HEK293 (cell line): Measurements from ENCODE around the gene SCGB3A2.

Source experiments
- CTCF ChIA-PET: fragments of 350-600 bp; formaldehyde crosslinking; extraction: SDS; loops from one replicate; lab custom pipeline; 2021; ENCODE audit warnings: antibody characterized with exemption; lab: Yijun Ruan, JAX
- POLR2A ChIA-PET: fragments of 300-600 bp; formaldehyde crosslinking; extraction: SDS; loops from one replicate; lab custom pipeline; 2020; ENCODE audit warnings: antibody characterized with exemption, inconsistent platforms; lab: Yijun Ruan, JAX
- H3K27ac ChIP-seq: fragments of 200-500 bp; sonication (Bioruptor generic); 2 replicates; pipeline ENCODE4 v1.5.1; 2014; ENCODE audit warnings: low read depth, low read length, control low read depth, inconsistent platforms; ENCODE audit errors: extremely low read depth
- H3K36me3 ChIP-seq, 2 experiments: fragments of 200-500 bp in 1 of 2; sonication (Bioruptor generic) in 1 of 2; 1 replicate in 1 of 2; 2 replicates in 1 of 2; pipeline ENCODE4 v1.5.1; 2014 to 2017; ENCODE audit warnings: inconsistent platforms in 2 of 2, low read length in 2 of 2; ENCODE audit not compliant: control insufficient read depth in 2 of 2, insufficient read depth in 1 of 2
- H3K4me1 ChIP-seq: fragments of 200-500 bp; sonication (Bioruptor generic); 2 replicates; pipeline ENCODE4 v1.5.1; 2014; ENCODE audit warnings: mild to moderate bottlenecking, low read length, inconsistent platforms; ENCODE audit not compliant: control insufficient read depth, insufficient read depth
- H3K4me3 ChIP-seq: 2 replicates; pipeline ENCODE4 v1.5.1; 2011; ENCODE audit warnings: low read depth, mild to moderate bottlenecking, control low read depth, low read length, moderate library complexity
- H3K9me3 ChIP-seq: fragments of 200-500 bp; sonication (Bioruptor generic); 2 replicates; pipeline ENCODE4 v1.5.1; 2014; ENCODE audit warnings: low read depth, low read length, inconsistent platforms; ENCODE audit not compliant: control insufficient read depth, insufficient read depth
- KLF7 ChIP-seq: fragments of 450-650 bp; formaldehyde crosslinking; IDR thresholded peaks from 2 replicates; pipeline ENCODE4 v1.5.1; 2016; ENCODE audit warnings: missing biosample characterization, missing genetic modification characterization, borderline replicate concordance
- KLF9 ChIP-seq: fragments of 450-650 bp; formaldehyde crosslinking; IDR thresholded peaks from 2 replicates; pipeline ENCODE4 v1.5.1; 2016; ENCODE audit warnings: missing biosample characterization, missing genetic modification characterization, low read depth
- OVOL3 ChIP-seq: fragments of 450-650 bp; formaldehyde crosslinking; IDR thresholded peaks from 2 replicates; pipeline ENCODE4 v1.5.1; 2016; ENCODE audit warnings: missing biosample characterization, missing genetic modification characterization
- SCRT1 ChIP-seq: fragments of 450-650 bp; formaldehyde crosslinking; IDR thresholded peaks from 2 replicates; pipeline ENCODE4 v1.5.1; 2016; ENCODE audit warnings: missing biosample characterization, missing genetic modification characterization, borderline replicate concordance
- SP7 ChIP-seq: fragments of 450-650 bp; formaldehyde crosslinking; IDR thresholded peaks from 2 replicates; pipeline ENCODE4 v1.5.1; 2016; ENCODE audit warnings: missing biosample characterization, missing genetic modification characterization
- WT1 ChIP-seq: fragments of 450-650 bp; formaldehyde crosslinking; IDR thresholded peaks from 2 replicates; pipeline ENCODE4 v1.5.1; 2016; ENCODE audit warnings: missing biosample characterization, missing genetic modification characterization
- YY2 ChIP-seq: fragments of 450-650 bp; formaldehyde crosslinking; IDR thresholded peaks from 2 replicates; pipeline ENCODE4 v1.5.1; 2016; ENCODE audit warnings: missing biosample characterization, missing genetic modification characterization
- ZBTB1 ChIP-seq: fragments of 450-650 bp; formaldehyde crosslinking; IDR thresholded peaks from 2 replicates; pipeline ENCODE4 v1.5.1; 2016; ENCODE audit warnings: missing biosample characterization, missing genetic modification characterization
- ZFHX2 ChIP-seq: fragments of 450-650 bp; formaldehyde crosslinking; conservative IDR thresholded peaks from 2 replicates; pipeline ENCODE4 v1.5.1; 2016; ENCODE audit warnings: missing biosample characterization, missing genetic modification characterization
- ZNF214 ChIP-seq: fragments of 450-650 bp; formaldehyde crosslinking; IDR thresholded peaks from 2 replicates; pipeline ENCODE4 v1.5.1; 2017; ENCODE audit warnings: missing biosample characterization, mild to moderate bottlenecking, missing genetic modification characterization, borderline replicate concordance
- ZNF266 ChIP-seq: fragments of 450-650 bp; formaldehyde crosslinking; IDR thresholded peaks from 2 replicates; pipeline ENCODE4 v1.5.1; 2016; ENCODE audit warnings: missing biosample characterization, missing genetic modification characterization, low read depth
- ZNF292 ChIP-seq: fragments of 450-650 bp; formaldehyde crosslinking; IDR thresholded peaks from 2 replicates; pipeline ENCODE4 v1.5.1; 2016; ENCODE audit warnings: low read depth, missing biosample characterization, missing genetic modification characterization, borderline replicate concordance
- ZNF341 ChIP-seq: fragments of 450-650 bp; formaldehyde crosslinking; IDR thresholded peaks from 2 replicates; pipeline ENCODE4; 2016; ENCODE audit warnings: low read depth, missing biosample characterization, missing genetic modification characterization
- ZNF366 ChIP-seq: fragments of 450-650 bp; formaldehyde crosslinking; conservative IDR thresholded peaks from 2 replicates; pipeline ENCODE4 v1.5.1; 2016; ENCODE audit warnings: missing biosample characterization, missing genetic modification characterization
- ZNF433 ChIP-seq: fragments of 450-650 bp; formaldehyde crosslinking; IDR thresholded peaks from 2 replicates; pipeline ENCODE4 v1.5.1; 2016; ENCODE audit warnings: missing biosample characterization, missing genetic modification characterization, low read depth
- ZNF510 ChIP-seq: fragments of 450-650 bp; formaldehyde crosslinking; IDR thresholded peaks from 2 replicates; pipeline ENCODE4 v1.5.1; 2018; ENCODE audit warnings: mild to moderate bottlenecking, missing genetic modification characterization, missing biosample characterization; ENCODE audit not compliant: insufficient replicate concordance
- ZNF529 ChIP-seq: fragments of 450-650 bp; formaldehyde crosslinking; IDR thresholded peaks from 2 replicates; pipeline ENCODE4 v1.5.1; 2017; ENCODE audit warnings: missing genetic modification characterization, missing biosample characterization; ENCODE audit not compliant: insufficient replicate concordance
- ZNF549 ChIP-seq: fragments of 450-650 bp; IDR thresholded peaks from 2 replicates; pipeline ENCODE4 v1.5.1; 2018; ENCODE audit warnings: missing biosample characterization, missing genetic modification characterization, mild to moderate bottlenecking, inconsistent platforms, moderate library complexity
- ZNF560 ChIP-seq: fragments of 450-650 bp; formaldehyde crosslinking; IDR thresholded peaks from 2 replicates; pipeline ENCODE4 v1.5.1; 2017; ENCODE audit warnings: missing biosample characterization, missing genetic modification characterization, borderline replicate concordance
- ZNF596 ChIP-seq: fragments of 450-650 bp; IDR thresholded peaks from 2 replicates; pipeline ENCODE4 v1.5.0; 2018; ENCODE audit warnings: missing biosample characterization, mild to moderate bottlenecking, missing genetic modification characterization, moderate library complexity
- ZNF658 ChIP-seq: fragments of 450-650 bp; formaldehyde crosslinking; IDR thresholded peaks from 2 replicates; pipeline ENCODE4; 2016; ENCODE audit warnings: missing biosample characterization, missing genetic modification characterization
- ZNF677 ChIP-seq: fragments of 450-650 bp; IDR thresholded peaks from 2 replicates; pipeline ENCODE4 v1.5.0; 2018; ENCODE audit warnings: missing biosample characterization, mild to moderate bottlenecking, missing genetic modification characterization, moderate library complexity
- ZNF707 ChIP-seq: fragments of 450-650 bp; formaldehyde crosslinking; IDR thresholded peaks from 2 replicates; pipeline ENCODE4 v1.5.1; 2016; ENCODE audit warnings: missing biosample characterization, missing genetic modification characterization
- ZNF776 ChIP-seq: fragments of 450-650 bp; formaldehyde crosslinking; IDR thresholded peaks from 2 replicates; pipeline ENCODE4 v1.5.0; 2017; ENCODE audit warnings: missing biosample characterization, missing genetic modification characterization, borderline replicate concordance
- TF ChIP-seq, protein P1 (sequence below): fragments of 450-650 bp; formaldehyde crosslinking; IDR thresholded peaks from 2 replicates; pipeline ENCODE4 v1.5.1; 2016; ENCODE audit warnings: missing biosample characterization, missing genetic modification characterization
- TF ChIP-seq, protein P2 (sequence below): fragments of 450-650 bp; formaldehyde crosslinking; IDR thresholded peaks from 2 replicates; pipeline ENCODE4 v1.5.1; 2016; ENCODE audit warnings: missing biosample characterization, missing genetic modification characterization
- TF ChIP-seq, protein P3 (sequence below): fragments of 450-650 bp; formaldehyde crosslinking; IDR thresholded peaks from 2 replicates; pipeline ENCODE4 v1.5.1; 2016; ENCODE audit warnings: missing biosample characterization, missing genetic modification characterization
- TF ChIP-seq, protein P4 (sequence below): fragments of 450-650 bp; IDR thresholded peaks from 2 replicates; pipeline ENCODE4 v1.5.1; 2018; ENCODE audit warnings: missing biosample characterization, mild to moderate bottlenecking, missing genetic modification characterization

The SCGB3A2 gene

DNA sequence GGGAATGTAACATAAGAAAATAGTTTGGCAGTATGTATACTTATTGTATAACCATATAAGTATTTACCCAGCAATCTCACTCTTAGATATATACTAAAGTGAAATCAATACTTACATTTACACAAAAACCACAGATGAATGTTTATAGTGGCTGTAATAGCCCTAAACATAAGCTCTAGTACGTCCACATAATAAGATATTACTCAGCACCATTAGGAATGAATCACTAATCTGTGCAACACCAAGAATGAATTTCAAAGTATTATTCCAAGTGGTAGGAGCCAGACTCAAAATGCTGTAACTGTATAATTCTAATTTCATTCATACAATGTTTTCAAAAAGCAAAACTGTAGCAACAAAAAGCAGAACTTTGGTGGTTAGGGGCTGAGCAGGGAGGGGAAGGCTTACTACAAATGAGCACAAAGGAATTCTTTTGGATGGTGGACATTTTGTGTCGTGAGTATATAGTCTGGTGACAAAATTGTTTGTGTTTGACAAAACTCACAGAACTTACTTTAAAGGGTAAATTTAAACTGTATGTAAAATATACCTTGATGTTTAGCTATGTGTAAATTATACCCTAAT lies 39.7 kb downstream of the SCGB3A2 start (continued):
- TF ChIP-seq, protein P1, sequence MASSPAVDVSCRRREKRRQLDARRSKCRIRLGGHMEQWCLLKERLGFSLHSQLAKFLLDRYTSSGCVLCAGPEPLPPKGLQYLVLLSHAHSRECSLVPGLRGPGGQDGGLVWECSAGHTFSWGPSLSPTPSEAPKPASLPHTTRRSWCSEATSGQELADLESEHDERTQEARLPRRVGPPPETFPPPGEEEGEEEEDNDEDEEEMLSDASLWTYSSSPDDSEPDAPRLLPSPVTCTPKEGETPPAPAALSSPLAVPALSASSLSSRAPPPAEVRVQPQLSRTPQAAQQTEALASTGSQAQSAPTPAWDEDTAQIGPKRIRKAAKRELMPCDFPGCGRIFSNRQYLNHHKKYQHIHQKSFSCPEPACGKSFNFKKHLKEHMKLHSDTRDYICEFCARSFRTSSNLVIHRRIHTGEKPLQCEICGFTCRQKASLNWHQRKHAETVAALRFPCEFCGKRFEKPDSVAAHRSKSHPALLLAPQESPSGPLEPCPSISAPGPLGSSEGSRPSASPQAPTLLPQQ (tag by site-specific recombination): no peak
- no peak for TF ChIP-seq ZNF658 (tag by site-specific recombination)
- no peak for TF ChIP-seq OVOL3 (tag by site-specific recombination)
- no peak for TF ChIP-seq SP7 (tag by site-specific recombination)
- no peak for TF ChIP-seq ZNF433 (tag by site-specific recombination)
- no peak for TF ChIP-seq KLF7 (tag by site-specific recombination)
- TF ChIP-seq ZBTB1 (tag by site-specific recombination): no peak
- TF ChIP-seq ZNF214: no peak
- no peak for TF ChIP-seq ZNF341 (tag by site-specific recombination)

DNA sequence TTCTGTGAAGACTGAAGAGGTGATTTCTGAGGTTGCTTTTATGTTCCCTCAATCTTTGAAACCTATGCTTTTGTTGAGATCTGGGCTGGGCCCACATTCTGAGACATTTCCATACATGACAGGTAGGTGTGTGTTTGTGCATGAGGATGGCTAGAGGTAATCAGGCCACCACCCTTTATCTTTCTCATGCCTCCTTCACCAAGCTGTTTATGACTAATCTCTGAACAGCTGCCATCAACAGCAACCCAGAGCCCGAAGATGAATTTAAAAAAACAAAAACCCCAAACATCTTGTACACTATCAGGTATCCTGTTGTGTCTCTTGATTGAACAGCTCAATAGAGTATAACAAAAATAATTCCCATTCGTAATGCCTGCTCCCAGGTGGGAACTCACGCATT lies 40.4 kb downstream of the SCGB3A2 start:
- no peak overlapping the region for H3K27ac ChIP-seq

More for the DNA sequence above, 40.4 kb downstream of the SCGB3A2 start:
- CTCF ChIA-PET: interaction anchor here (0.7 to 1.0 kb wide), 2 partner anchors 17 to 30 kb away, joined by 3 read pairs; no protein-coding TSS in a partner anchor
- TF ChIP-seq SCRT1 (tag by site-specific recombination): no peak
- TF ChIP-seq ZNF707 (tag by site-specific recombination): no peak
- TF ChIP-seq ZNF341 (tag by site-specific recombination): no peak
- TF ChIP-seq ZNF560 (tag by site-specific recombination): no peak
- TF ChIP-seq ZNF529: no peak
- no peak for TF ChIP-seq ZNF510 (tag by site-specific recombination)
- TF ChIP-seq, protein P2, sequence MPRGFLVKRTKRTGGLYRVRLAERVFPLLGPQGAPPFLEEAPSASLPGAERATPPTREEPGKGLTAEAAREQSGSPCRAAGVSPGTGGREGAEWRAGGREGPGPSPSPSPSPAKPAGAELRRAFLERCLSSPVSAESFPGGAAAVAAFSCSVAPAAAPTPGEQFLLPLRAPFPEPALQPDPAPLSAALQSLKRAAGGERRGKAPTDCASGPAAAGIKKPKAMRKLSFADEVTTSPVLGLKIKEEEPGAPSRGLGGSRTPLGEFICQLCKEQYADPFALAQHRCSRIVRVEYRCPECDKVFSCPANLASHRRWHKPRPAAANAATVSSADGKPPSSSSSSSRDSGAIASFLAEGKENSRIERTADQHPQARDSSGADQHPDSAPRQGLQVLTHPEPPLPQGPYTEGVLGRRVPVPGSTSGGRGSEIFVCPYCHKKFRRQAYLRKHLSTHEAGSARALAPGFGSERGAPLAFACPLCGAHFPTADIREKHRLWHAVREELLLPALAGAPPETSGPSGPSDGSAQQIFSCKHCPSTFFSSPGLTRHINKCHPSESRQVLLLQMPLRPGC: no peak
- TF ChIP-seq ZNF776 (tag by site-specific recombination): no peak
- TF ChIP-seq ZNF266: no peak
- TF ChIP-seq, protein P3, sequence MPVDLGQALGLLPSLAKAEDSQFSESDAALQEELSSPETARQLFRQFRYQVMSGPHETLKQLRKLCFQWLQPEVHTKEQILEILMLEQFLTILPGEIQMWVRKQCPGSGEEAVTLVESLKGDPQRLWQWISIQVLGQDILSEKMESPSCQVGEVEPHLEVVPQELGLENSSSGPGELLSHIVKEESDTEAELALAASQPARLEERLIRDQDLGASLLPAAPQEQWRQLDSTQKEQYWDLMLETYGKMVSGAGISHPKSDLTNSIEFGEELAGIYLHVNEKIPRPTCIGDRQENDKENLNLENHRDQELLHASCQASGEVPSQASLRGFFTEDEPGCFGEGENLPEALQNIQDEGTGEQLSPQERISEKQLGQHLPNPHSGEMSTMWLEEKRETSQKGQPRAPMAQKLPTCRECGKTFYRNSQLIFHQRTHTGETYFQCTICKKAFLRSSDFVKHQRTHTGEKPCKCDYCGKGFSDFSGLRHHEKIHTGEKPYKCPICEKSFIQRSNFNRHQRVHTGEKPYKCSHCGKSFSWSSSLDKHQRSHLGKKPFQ (tag by site-specific recombination): no peak
- TF ChIP-seq WT1 (tag by site-specific recombination): no peak
- no peak for TF ChIP-seq KLF9 (tag by site-specific recombination)
- TF ChIP-seq ZNF292 (tag by site-specific recombination): no peak
- TF ChIP-seq, protein P4, sequence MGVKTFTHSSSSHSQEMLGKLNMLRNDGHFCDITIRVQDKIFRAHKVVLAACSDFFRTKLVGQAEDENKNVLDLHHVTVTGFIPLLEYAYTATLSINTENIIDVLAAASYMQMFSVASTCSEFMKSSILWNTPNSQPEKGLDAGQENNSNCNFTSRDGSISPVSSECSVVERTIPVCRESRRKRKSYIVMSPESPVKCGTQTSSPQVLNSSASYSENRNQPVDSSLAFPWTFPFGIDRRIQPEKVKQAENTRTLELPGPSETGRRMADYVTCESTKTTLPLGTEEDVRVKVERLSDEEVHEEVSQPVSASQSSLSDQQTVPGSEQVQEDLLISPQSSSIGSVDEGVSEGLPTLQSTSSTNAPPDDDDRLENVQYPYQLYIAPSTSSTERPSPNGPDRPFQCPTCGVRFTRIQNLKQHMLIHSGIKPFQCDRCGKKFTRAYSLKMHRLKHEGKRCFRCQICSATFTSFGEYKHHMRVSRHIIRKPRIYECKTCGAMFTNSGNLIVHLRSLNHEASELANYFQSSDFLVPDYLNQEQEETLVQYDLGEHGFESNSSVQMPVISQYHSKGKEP (tag by site-specific recombination): no peak
- no peak for TF ChIP-seq ZNF596
- no peak for TF ChIP-seq ZFHX2
- no peak for TF ChIP-seq ZNF366 (tag by site-specific recombination)
- TF ChIP-seq YY2 (tag by site-specific recombination): no peak
- no peak for TF ChIP-seq ZNF677 (tag by site-specific recombination)
- TF ChIP-seq ZNF549 (tag by site-specific recombination): no peak
- POLR2A ChIA-PET: no interaction called here
- Histone ChIP-seq H3K4me3 (no peak overlapping the region), H3K36me3 (no peaks in the 10 kb centered on the region), H3K9me3 (no peaks in the 10 kb centered on the region), H3K4me1 (no peaks in the 10 kb centered on the region)
